Effector memory CD8-positive, alpha-beta T cell (primary cell): ENCODE measurements around the gene GABARAPL1.
"Not testable (repeated sequence)": the region's sequence is repeated elsewhere in the genome, so short reads cannot be mapped to it uniquely, and the experiment has no call there.

Source experiments
- ATAC-seq: fragments of 150-1000 bp; cut with Tn5 transposase; replicated peaks from 2 replicates; pipeline ENCODE4 v1.10.0; 2021; ENCODE audit warnings: mild to moderate bottlenecking, moderate library complexity
- DNase-seq, 3 experiments: peaks; one replicate each; pipeline ENCODE4 v3.0.0; 2021
- H3K27ac Mint-ChIP-seq, 2 donors: one replicate each; pipeline ENCODE4 v1.8.0; 2022; ENCODE audit warnings: mild to moderate bottlenecking in 2 of 2, mixed read lengths in 2 of 2, moderate library complexity in 2 of 2
- H3K27me3 Mint-ChIP-seq, 2 donors: one replicate each; pipeline ENCODE4 v1.8.0; 2022; ENCODE audit warnings: mixed read lengths in 2 of 2
- H3K36me3 Mint-ChIP-seq: one replicate; pipeline ENCODE4 v1.8.0; 2022; ENCODE audit warnings: mild to moderate bottlenecking, moderate library complexity, mixed read lengths; ENCODE audit not compliant: insufficient read depth
- H3K4me1 Mint-ChIP-seq, 2 donors: one replicate each; pipeline ENCODE4 v1.8.0; 2022; ENCODE audit warnings: low read depth in 2 of 2, mixed read lengths in 2 of 2
- H3K4me3 Mint-ChIP-seq, 2 donors: one replicate each; pipeline ENCODE4 v1.8.0; 2022; ENCODE audit warnings: mild to moderate bottlenecking in 2 of 2, mixed read lengths in 2 of 2, moderate library complexity in 2 of 2
- H3K9me3 Mint-ChIP-seq, 2 donors: one replicate each; pipeline ENCODE4 v1.8.0; 2022; ENCODE audit warnings: mixed read lengths in 2 of 2

Gene GABARAPL1

DNA sequence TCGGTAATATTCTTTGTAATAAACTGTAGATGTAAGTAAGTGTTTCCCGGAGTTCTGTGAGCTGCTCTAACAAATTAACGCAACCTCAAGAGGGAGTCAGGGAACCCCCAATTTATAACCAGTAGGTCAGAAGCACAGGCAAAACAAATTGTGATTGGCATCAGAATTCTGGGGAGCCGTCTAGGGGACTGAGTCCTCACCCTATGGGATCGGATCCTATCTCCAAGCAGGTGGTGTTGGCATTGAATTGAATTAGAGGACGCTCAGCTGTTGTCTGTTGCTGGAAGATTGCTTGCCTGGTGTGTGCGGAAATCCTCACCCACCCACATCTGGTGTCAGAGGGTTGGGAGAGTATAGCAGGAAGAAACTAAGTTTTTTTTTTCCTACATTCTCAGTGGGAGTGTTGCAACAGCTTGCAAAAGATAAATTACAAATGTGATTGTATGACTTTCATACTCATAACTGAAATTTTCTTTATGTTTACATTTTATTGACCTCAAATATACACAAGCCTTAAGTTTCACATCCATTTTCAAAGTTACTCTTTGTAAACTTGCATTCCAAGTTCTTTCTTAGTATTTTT is 28.3 kb upstream of the GABARAPL1 start:
- Mint-ChIP-seq H3K27ac (no peak overlapping the region), H3K27me3 (peaks cover 35 to 66% of the 10 kb centered on the region in 2 donors)

DNA sequence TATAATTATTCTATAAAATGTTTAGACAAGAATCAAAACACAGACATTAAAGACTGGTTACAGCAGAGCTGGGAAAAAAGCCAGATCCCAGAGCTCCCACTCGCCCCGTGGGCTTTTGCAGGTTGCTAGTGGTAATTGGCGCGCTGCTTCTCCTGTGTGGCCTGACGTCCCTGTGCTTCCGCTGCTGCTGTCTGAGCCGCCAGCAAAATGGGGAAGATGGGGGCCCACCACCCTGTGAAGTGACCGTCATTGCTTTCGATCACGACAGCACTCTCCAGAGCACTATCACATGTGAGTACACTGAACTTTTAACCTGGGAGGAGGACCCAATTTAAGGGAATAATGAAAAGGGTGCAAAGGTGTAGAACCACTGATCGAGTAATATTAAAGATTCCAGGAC is 26.4 kb upstream of the GABARAPL1 start:
- Mint-ChIP-seq H3K4me3 (no peak overlapping the region), H3K27me3 (peaks cover 35 to 50% of the 10 kb centered on the region in 2 donors), H3K4me1 (peaks cover 4 to 5% of the 10 kb centered on the region in 2 donors), H3K9me3 (no peaks in the 10 kb centered on the region), H3K36me3 (no peaks in the 10 kb centered on the region), H3K27ac (no peak overlapping the region)
- ATAC-seq (no peak), DNase-seq (no peak)

More for the DNA sequence above, 28.3 kb upstream of the GABARAPL1 start:
- H3K36me3 Mint-ChIP-seq = no peaks in the 10 kb centered on the region
- no peaks in the 10 kb centered on the region for H3K9me3 Mint-ChIP-seq
- H3K4me1 Mint-ChIP-seq = no peaks in the 10 kb centered on the region
- DNase-seq (no peak), ATAC-seq (no peak)
- no peak overlapping the region for H3K4me3 Mint-ChIP-seq

DNA sequence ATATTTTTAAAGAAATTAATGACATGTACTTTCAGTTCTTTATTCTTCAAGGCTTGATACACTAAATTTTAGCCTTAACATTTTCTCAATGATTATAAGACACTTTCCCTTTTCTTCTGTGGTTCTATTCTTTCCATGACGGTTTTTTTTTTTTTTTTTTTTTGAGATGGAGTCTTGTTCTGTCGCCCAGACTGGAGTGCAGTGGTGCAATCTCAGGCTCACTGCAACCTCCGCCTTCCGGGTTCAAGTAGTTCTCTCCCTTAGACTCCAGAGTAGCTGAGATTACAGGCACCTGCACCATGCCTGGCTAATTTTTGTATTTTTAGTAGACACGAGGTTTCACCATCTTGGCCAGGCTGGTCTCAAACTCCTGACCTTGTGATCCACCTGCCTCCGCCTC is 25.7 kb upstream of the GABARAPL1 start:
- not testable (repeated sequence) for H3K4me1 Mint-ChIP-seq, DNase-seq, H3K4me3 Mint-ChIP-seq, H3K36me3 Mint-ChIP-seq, ATAC-seq, H3K27ac Mint-ChIP-seq, H3K9me3 Mint-ChIP-seq
- peaks cover 35 to 46% of the 10 kb centered on the region in 2 donors for H3K27me3 Mint-ChIP-seq

DNA sequence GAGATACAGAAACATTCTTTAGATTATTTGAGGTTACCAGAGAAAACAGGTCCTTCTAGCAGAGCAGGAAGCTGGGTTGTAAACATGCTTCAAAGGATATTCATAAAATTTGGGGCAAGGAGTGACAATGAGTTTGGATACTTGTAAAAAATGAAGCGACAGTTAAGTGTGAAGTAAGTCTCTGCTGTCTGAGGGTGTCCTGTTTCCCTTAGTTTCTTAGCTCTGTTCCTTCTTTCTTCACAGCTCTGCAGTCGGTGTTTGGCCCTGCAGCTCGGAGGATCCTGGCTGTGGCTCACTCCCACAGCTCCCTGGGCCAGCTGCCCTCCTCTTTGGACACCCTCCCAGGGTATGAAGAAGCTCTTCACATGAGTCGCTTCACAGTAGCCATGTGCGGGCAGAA is 23.0 kb upstream of the GABARAPL1 start:
- H3K4me3 Mint-ChIP-seq = no peak overlapping the region
- H3K27me3 Mint-ChIP-seq = peaks cover 23 to 36% of the 10 kb centered on the region in 2 donors
- no peak overlapping the region for H3K27ac Mint-ChIP-seq
- DNase-seq (no peak), ATAC-seq (no peak)
- H3K9me3 Mint-ChIP-seq = no peaks in the 10 kb centered on the region
- H3K36me3 Mint-ChIP-seq = no peaks in the 10 kb centered on the region
- peaks cover 4 to 5% of the 10 kb centered on the region in 2 donors for H3K4me1 Mint-ChIP-seq

DNA sequence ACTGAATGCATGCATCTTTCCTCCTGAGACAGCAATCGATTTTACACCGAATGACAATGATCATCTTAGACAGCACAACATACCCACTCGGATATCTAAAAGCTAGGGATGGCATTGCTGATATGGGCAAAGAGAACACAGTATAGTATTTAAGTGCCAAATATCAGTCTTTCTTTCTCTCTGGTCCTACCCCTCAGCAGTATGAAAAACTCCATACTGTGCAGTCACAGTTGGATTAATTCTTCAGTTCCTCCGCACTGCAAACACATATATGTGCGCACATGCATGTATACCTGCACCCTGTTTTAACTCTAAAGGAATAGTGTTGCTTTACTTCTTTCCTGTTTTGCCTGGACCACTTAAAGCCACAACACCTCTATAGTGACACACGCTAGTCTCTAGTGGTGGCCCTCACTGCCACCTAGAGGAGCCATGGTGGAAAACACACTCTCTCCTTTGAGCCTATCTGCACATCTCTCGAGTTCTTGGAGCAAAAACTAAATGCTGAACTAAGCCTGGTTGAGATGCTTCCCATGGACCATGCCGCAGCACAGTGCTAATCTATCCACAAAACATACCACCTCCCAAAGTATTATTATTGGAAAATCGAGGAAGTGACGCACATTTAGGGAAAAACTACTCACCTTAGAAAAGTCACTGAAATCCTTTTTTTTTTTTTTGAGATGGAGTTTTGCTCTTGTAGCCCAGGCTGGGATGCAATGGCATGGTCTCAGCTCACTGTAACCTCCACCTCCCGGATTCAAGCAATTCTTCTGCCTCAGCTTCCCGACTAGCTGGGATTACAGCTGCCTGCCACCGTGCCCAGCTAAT is 21.9 kb upstream of the GABARAPL1 start:
- Mint-ChIP-seq H3K4me1 (peaks cover 4 to 5% of the 10 kb centered on the region in 2 donors), H3K27ac (no peak overlapping the region), H3K36me3 (no peaks in the 10 kb centered on the region), H3K4me3 (no peak overlapping the region), H3K27me3 (peaks cover 13 to 24% of the 10 kb centered on the region in 2 donors), H3K9me3 (no peaks in the 10 kb centered on the region)
- peak; percentile 42 to 53 (median 44) for DNase-seq
- peak; percentile 99 for ATAC-seq

DNA sequence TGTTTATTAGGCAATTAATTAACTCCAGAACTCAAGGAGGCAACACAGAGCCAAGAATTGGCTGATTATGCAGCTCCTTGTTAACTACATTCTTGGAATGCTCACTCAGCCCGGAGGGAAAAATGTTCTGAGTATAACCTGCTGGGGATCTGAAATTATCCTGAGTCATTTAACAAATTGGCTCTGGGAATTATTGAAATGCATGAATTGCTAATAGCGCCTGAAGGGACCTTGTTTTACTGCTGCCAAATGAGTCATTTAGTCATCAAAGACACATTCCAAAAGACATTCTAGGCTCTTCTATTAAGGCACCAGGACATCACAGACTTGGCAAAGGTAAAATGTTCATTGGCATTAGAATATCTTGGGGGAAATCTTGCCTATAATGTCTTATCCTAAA is 20.8 kb upstream of the GABARAPL1 start:
- peaks cover 4 to 13% of the 10 kb centered on the region in 2 donors for H3K27me3 Mint-ChIP-seq
- H3K27ac Mint-ChIP-seq = no peak overlapping the region
- H3K36me3 Mint-ChIP-seq = no peaks in the 10 kb centered on the region
- DNase-seq (no peak), ATAC-seq (no peak)
- H3K4me1 Mint-ChIP-seq = peaks cover 8 to 13% of the 10 kb centered on the region in 2 donors
- H3K4me3 Mint-ChIP-seq = no peak overlapping the region
- no peaks in the 10 kb centered on the region for H3K9me3 Mint-ChIP-seq

GRCh38 chr12:10194160-10194670 is 18.5 kb upstream of the GABARAPL1 start:
- DNase-seq (no peak), ATAC-seq (no peak)
- peaks cover 8 to 13% of the 10 kb centered on the region in 2 donors for H3K4me1 Mint-ChIP-seq
- no peak overlapping the region for H3K27ac Mint-ChIP-seq
- H3K4me3 Mint-ChIP-seq = no peak overlapping the region
- no peaks in the 10 kb centered on the region for H3K36me3 Mint-ChIP-seq
- H3K9me3 Mint-ChIP-seq = no peaks in the 10 kb centered on the region
- peaks cover 4 to 7% of the 10 kb centered on the region in 2 donors for H3K27me3 Mint-ChIP-seq

DNA sequence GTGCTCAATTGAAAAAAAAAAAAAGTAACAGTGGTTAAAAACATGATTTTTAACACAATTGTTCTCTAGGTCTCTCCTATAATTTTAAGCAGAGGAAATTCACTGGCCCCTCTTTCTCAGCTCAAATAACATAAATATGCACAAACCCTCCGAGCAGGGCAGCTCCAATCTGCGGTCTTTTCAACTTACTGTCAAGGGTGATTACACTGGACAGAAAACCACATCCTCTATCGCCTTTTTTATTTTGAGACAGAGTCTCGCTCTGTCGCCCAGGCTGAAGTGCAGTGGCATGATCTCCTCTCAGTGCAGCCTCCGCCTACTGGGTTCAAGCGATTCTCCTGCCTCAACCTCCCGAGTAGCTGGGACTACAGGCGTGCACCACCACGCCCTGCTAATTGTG is 16.5 kb upstream of the GABARAPL1 start:
- Mint-ChIP-seq H3K27me3 (peaks cover 0 to 7% of the 10 kb centered on the region in 2 donors), H3K4me3 (no peak overlapping the region), H3K27ac (peak overlapping the region; percentile 18 to 28), H3K9me3 (no peaks in the 10 kb centered on the region), H3K36me3 (no peaks in the 10 kb centered on the region), H3K4me1 (peaks cover 4 to 9% of the 10 kb centered on the region in 2 donors)
- no peak for DNase-seq
- ATAC-seq = peak; percentile 80

DNA sequence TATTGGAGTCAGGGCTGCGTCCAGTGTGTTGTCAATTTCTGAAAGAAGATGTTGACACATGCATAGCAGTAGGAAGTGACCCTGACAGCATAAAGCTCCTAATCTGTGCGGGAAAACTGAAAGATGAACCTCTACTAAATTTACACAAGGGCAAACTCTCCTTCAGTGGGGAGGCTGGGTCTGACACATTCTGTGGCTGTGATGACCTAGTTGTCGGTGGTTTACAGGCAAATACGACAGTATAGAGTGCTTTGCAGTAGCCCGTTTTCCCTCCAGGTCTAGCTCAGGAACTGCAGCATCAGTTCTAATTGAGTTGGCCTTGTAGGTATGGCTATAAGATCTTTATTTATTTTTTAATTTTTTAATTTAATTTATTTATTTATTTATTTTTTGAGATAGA is 14.8 kb upstream of the GABARAPL1 start:
- Mint-ChIP-seq H3K36me3 (no peaks in the 10 kb centered on the region), H3K27ac (no peak overlapping the region), H3K9me3 (no peaks in the 10 kb centered on the region), H3K4me3 (no peak overlapping the region), H3K27me3 (peaks cover 0 to 15% of the 10 kb centered on the region in 2 donors), H3K4me1 (peaks cover 4 to 9% of the 10 kb centered on the region in 2 donors)
- DNase-seq (no peak), ATAC-seq (peak; percentile 76)

DNA sequence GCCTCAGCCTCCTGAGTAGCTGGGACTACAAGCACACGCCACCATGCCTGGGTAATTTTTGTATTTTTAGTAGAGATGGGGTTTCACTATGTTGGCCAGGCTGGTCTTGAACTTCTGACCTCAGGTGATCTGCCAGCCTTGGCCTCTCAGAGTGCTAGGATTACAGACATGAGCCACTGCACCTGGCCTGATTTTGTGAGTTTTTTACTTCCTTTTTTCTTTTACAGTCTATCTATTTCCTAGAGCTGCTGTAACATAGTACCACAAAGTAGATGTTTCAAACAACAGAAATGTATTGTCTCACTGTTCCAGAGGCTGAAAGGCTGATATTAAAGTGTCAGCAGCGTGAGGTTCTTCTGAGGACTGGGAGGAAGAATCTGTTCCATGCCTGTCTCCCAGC is 8.2 kb upstream of the GABARAPL1 start:
- H3K27me3 Mint-ChIP-seq, H3K4me1 Mint-ChIP-seq, DNase-seq, H3K27ac Mint-ChIP-seq, ATAC-seq, H3K4me3 Mint-ChIP-seq, H3K9me3 Mint-ChIP-seq, H3K36me3 Mint-ChIP-seq: not testable (repeated sequence)

DNA sequence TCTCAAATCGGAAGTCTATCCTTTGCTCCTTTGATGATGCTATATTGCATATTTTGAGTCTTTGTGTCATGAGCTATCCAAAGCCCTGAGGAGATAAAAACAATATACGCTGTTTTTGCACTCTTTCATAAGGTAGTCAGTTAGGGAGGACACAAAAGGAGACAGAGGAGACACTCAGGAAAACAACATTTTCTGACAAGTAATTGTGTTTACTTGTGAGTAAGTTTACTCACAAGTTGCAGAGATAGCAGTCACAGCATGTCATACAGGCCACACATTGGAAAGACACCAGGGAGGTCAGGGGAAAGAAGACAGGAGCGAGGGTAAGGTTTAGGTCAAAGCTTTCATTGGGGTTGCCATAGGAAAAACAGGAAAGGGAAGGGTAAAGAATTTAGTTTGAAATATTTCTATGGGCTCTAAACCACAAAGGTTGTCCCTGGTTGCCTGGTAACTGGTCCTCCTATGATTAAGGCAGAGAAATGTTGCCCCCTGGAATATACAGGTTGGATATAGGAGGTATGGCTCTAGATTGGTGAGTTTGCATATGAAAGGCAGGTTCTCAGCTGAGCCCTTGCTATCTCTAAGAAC is 7.4 kb upstream of the GABARAPL1 start:
- H3K36me3 Mint-ChIP-seq = no peaks in the 10 kb centered on the region
- H3K27ac Mint-ChIP-seq = no peak overlapping the region
- DNase-seq = no peak
- H3K4me1 Mint-ChIP-seq = no peaks in the 10 kb centered on the region
- no peaks in the 10 kb centered on the region for H3K9me3 Mint-ChIP-seq
- no peak for ATAC-seq
- no peak overlapping the region for H3K4me3 Mint-ChIP-seq
- peaks cover 0 to 8% of the 10 kb centered on the region in 2 donors for H3K27me3 Mint-ChIP-seq

DNA sequence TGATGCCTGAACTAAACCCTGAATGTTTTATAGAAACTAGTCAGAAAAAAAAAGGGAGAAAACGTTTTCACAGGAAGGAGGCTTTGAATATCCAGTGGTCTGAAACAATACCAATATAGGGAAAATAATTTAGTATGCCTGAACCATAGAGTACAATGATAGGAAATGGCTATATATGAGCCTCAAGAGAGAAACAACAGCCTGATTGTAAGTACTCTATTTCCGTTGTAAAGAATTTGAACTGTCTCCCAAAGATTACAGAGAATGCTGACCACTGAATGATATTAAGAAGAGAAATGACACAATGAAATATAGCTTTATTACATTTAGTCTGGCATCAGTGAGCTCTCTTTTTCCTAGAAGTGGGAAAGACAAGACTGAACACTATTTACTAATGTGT is 5.5 kb upstream of the GABARAPL1 start:
- ATAC-seq = no peak
- no peaks in the 10 kb centered on the region for H3K9me3 Mint-ChIP-seq

DNA sequence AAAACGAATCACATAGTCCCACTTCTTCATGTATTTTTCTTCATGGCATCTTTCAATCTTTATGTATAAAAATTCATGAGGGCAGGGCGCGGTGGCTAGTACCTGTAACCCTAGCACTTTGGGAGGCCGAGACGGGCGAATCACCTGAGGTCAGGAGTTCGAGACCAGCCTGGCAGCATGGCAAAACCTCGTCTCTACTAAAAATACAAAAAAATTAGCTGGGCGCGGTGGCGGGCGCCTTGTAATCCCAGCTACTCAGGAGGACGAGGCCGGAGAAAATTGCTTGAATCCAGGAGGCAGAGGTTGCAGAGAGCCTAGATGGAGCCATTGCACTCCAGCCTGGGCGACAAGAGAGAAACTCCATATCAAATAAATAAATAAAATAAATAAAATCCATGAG is 2.5 kb upstream of the GABARAPL1 start:
- Mint-ChIP-seq H3K27me3 (no peaks in the 10 kb centered on the region), H3K4me1 (peaks cover 18 to 24% of the 10 kb centered on the region in 2 donors), H3K36me3 (peaks cover 39% of the 10 kb centered on the region), H3K9me3 (no peaks in the 10 kb centered on the region), H3K4me3 (no peak overlapping the region), H3K27ac (no peak overlapping the region)
- DNase-seq = no peak
- no peak for ATAC-seq

More for the DNA sequence above, 5.5 kb upstream of the GABARAPL1 start:
- H3K27ac Mint-ChIP-seq = no peak overlapping the region
- H3K4me1 Mint-ChIP-seq = peaks cover 4% of the 10 kb centered on the region in 2 donors
- no peak overlapping the region for H3K4me3 Mint-ChIP-seq
- H3K27me3 Mint-ChIP-seq = no peaks in the 10 kb centered on the region
- no peak for DNase-seq
- peaks cover 8% of the 10 kb centered on the region for H3K36me3 Mint-ChIP-seq
